Measurements from ENCODE around the gene SYNPR.

Gene SYNPR

GRCh38 chr3:63474828-63475518 lies 196.9 kb downstream of the SYNPR start:
- H3K27me3 Mint-ChIP-seq = no peaks in the 10 kb centered on the region
- H3K4me3 Mint-ChIP-seq = no peak overlapping the region
- peaks cover 0 to 8% of the 10 kb centered on the region in 2 donors for H3K9me3 Mint-ChIP-seq
- ATAC-seq (replicated peaks) = no peak
- no peak overlapping the region for H3K27ac Mint-ChIP-seq
- DNase-seq = no peak
- no peaks in the 10 kb centered on the region for H3K36me3 Mint-ChIP-seq (ENCODE audit: insufficient read depth)
- no peaks in the 10 kb centered on the region for H3K4me1 Mint-ChIP-seq (ENCODE audit: low read depth in 2 of 2)

GRCh38 chr3:63477494-63478129 lies 199.5 kb downstream of the SYNPR start:
- Mint-ChIP-seq H3K36me3 (ENCODE audit: insufficient read depth) (no peaks in the 10 kb centered on the region), H3K27me3 (no peaks in the 10 kb centered on the region), H3K9me3 (peaks cover 0 to 15% of the 10 kb centered on the region in 2 donors), H3K4me1 (ENCODE audit: low read depth in 2 of 2) (no peaks in the 10 kb centered on the region), H3K27ac (no peak overlapping the region), H3K4me3 (no peak overlapping the region)
- DNase-seq = no peak
- no peak for ATAC-seq (replicated peaks)

- no peak for ATAC-seq (replicated peaks)
- Mint-ChIP-seq H3K27ac (no peak overlapping the region), H3K27me3 (no peaks in the 10 kb centered on the region), H3K36me3 (ENCODE audit: insufficient read depth) (no peaks in the 10 kb centered on the region), H3K4me1 (ENCODE audit: low read depth in 2 of 2) (no peaks in the 10 kb centered on the region), H3K4me3 (no peak overlapping the region), H3K9me3 (peaks cover 0 to 7% of the 10 kb centered on the region in 2 donors)
- DNase-seq = no peak
Measured at GRCh38 chr3:63478990-63479660, 201.0 kb downstream of the SYNPR start.

GRCh38 chr3:63479661-63480035 lies 201.5 kb downstream of the SYNPR start:
- DNase-seq (no peak), ATAC-seq (replicated peaks) (no peak)
- H3K27ac Mint-ChIP-seq = no peak overlapping the region
- H3K27me3 Mint-ChIP-seq = no peaks in the 10 kb centered on the region
- H3K4me3 Mint-ChIP-seq = no peak overlapping the region
- H3K4me1 Mint-ChIP-seq (ENCODE audit: low read depth in 2 of 2) = no peaks in the 10 kb centered on the region
- no peaks in the 10 kb centered on the region for H3K36me3 Mint-ChIP-seq (ENCODE audit: insufficient read depth)
- H3K9me3 Mint-ChIP-seq = peaks cover 0 to 7% of the 10 kb centered on the region in 2 donors

GRCh38 chr3:63481627-63482026 lies 203.5 kb downstream of the SYNPR start:
- H3K4me1 Mint-ChIP-seq (ENCODE audit: low read depth in 2 of 2) = no peaks in the 10 kb centered on the region
- DNase-seq = no peak
- H3K27me3 Mint-ChIP-seq = no peaks in the 10 kb centered on the region
- no peak for ATAC-seq (replicated peaks)
- no peak overlapping the region for H3K4me3 Mint-ChIP-seq
- H3K27ac Mint-ChIP-seq = no peak overlapping the region
- H3K9me3 Mint-ChIP-seq = peaks cover 0 to 7% of the 10 kb centered on the region in 2 donors
- no peaks in the 10 kb centered on the region for H3K36me3 Mint-ChIP-seq (ENCODE audit: insufficient read depth)

GRCh38 chr3:63482341-63482740 lies 204.2 kb downstream of the SYNPR start:
- no peak overlapping the region for H3K4me3 Mint-ChIP-seq
- H3K9me3 Mint-ChIP-seq = peaks cover 0 to 7% of the 10 kb centered on the region in 2 donors
- H3K27ac Mint-ChIP-seq = no peak overlapping the region
- DNase-seq (no peak), ATAC-seq (replicated peaks) (no peak)
- no peaks in the 10 kb centered on the region for H3K36me3 Mint-ChIP-seq (ENCODE audit: insufficient read depth)
- H3K4me1 Mint-ChIP-seq (ENCODE audit: low read depth in 2 of 2) = no peaks in the 10 kb centered on the region
- no peaks in the 10 kb centered on the region for H3K27me3 Mint-ChIP-seq

- Mint-ChIP-seq H3K27me3 (no peaks in the 10 kb centered on the region), H3K4me3 (no peak overlapping the region), H3K27ac (no peak overlapping the region), H3K9me3 (peaks cover 7 to 24% of the 10 kb centered on the region in 2 donors), H3K4me1 (ENCODE audit: low read depth in 2 of 2) (no peaks in the 10 kb centered on the region), H3K36me3 (ENCODE audit: insufficient read depth) (no peaks in the 10 kb centered on the region)
- DNase-seq (no peak), ATAC-seq (replicated peaks) (no peak)
Measured at GRCh38 chr3:63492464-63492863, 214.4 kb downstream of the SYNPR start.

- Mint-ChIP-seq H3K9me3 (peaks cover 7 to 27% of the 10 kb centered on the region in 2 donors), H3K36me3 (ENCODE audit: insufficient read depth) (no peaks in the 10 kb centered on the region), H3K27ac (no peak overlapping the region), H3K4me3 (no peak overlapping the region), H3K4me1 (ENCODE audit: low read depth in 2 of 2) (no peaks in the 10 kb centered on the region), H3K27me3 (no peaks in the 10 kb centered on the region)
- no peak for ATAC-seq (replicated peaks)
- no peak for DNase-seq
Measured at GRCh38 chr3:63493101-63493500, 215.0 kb downstream of the SYNPR start.

- Mint-ChIP-seq H3K4me1 (ENCODE audit: low read depth in 2 of 2) (no peaks in the 10 kb centered on the region), H3K9me3 (peaks cover 12 to 25% of the 10 kb centered on the region in 2 donors), H3K4me3 (no peak overlapping the region), H3K27ac (no peak overlapping the region), H3K27me3 (no peaks in the 10 kb centered on the region), H3K36me3 (ENCODE audit: insufficient read depth) (no peaks in the 10 kb centered on the region)
- no peak for DNase-seq
- ATAC-seq (replicated peaks) = no peak
Measured at GRCh38 chr3:63494646-63495045, 216.5 kb downstream of the SYNPR start.

GRCh38 chr3:63497641-63498040 lies 219.5 kb downstream of the SYNPR start:
- H3K9me3 Mint-ChIP-seq = peaks cover 5 to 9% of the 10 kb centered on the region in 2 donors
- ATAC-seq (replicated peaks) = no peak
- H3K27me3 Mint-ChIP-seq = no peaks in the 10 kb centered on the region
- H3K4me3 Mint-ChIP-seq = no peak overlapping the region
- no peaks in the 10 kb centered on the region for H3K4me1 Mint-ChIP-seq (ENCODE audit: low read depth in 2 of 2)
- H3K27ac Mint-ChIP-seq = no peak overlapping the region
- DNase-seq = no peak
- H3K36me3 Mint-ChIP-seq (ENCODE audit: insufficient read depth) = no peaks in the 10 kb centered on the region

GRCh38 chr3:63500196-63500595 lies 222.1 kb downstream of the SYNPR start:
- H3K27ac Mint-ChIP-seq = no peak overlapping the region
- no peak for DNase-seq
- H3K27me3 Mint-ChIP-seq = no peaks in the 10 kb centered on the region
- H3K4me1 Mint-ChIP-seq (ENCODE audit: low read depth in 2 of 2) = no peaks in the 10 kb centered on the region
- no peaks in the 10 kb centered on the region for H3K36me3 Mint-ChIP-seq (ENCODE audit: insufficient read depth)
- H3K4me3 Mint-ChIP-seq = no peak overlapping the region
- peaks cover 5 to 9% of the 10 kb centered on the region in 2 donors for H3K9me3 Mint-ChIP-seq
- ATAC-seq (replicated peaks) = no peak

GRCh38 chr3:63508305-63508704 lies 230.2 kb downstream of the SYNPR start:
- Mint-ChIP-seq H3K27ac (no peak overlapping the region), H3K9me3 (peaks cover 0 to 5% of the 10 kb centered on the region in 2 donors), H3K4me1 (ENCODE audit: low read depth in 2 of 2) (no peaks in the 10 kb centered on the region), H3K36me3 (ENCODE audit: insufficient read depth) (no peaks in the 10 kb centered on the region), H3K4me3 (no peak overlapping the region), H3K27me3 (no peaks in the 10 kb centered on the region)
- DNase-seq (no peak), ATAC-seq (replicated peaks) (no peak)

- DNase-seq (no peak), ATAC-seq (replicated peaks) (no peak)
- no peaks in the 10 kb centered on the region for H3K4me1 Mint-ChIP-seq (ENCODE audit: low read depth in 2 of 2)
- H3K4me3 Mint-ChIP-seq = no peak overlapping the region
- H3K27me3 Mint-ChIP-seq = no peaks in the 10 kb centered on the region
- no peak overlapping the region for H3K27ac Mint-ChIP-seq
- H3K9me3 Mint-ChIP-seq = peaks cover 0 to 5% of the 10 kb centered on the region in 2 donors
- no peaks in the 10 kb centered on the region for H3K36me3 Mint-ChIP-seq (ENCODE audit: insufficient read depth)
Measured at GRCh38 chr3:63508771-63509170, 230.7 kb downstream of the SYNPR start.

GRCh38 chr3:63513791-63514190 lies 235.7 kb downstream of the SYNPR start:
- H3K27ac Mint-ChIP-seq = no peak overlapping the region
- DNase-seq (no peak), ATAC-seq (replicated peaks) (no peak)
- peaks cover 0 to 3% of the 10 kb centered on the region in 2 donors for H3K9me3 Mint-ChIP-seq
- H3K4me3 Mint-ChIP-seq = no peak overlapping the region
- H3K36me3 Mint-ChIP-seq (ENCODE audit: insufficient read depth) = no peaks in the 10 kb centered on the region
- no peaks in the 10 kb centered on the region for H3K4me1 Mint-ChIP-seq (ENCODE audit: low read depth in 2 of 2)
- H3K27me3 Mint-ChIP-seq = no peaks in the 10 kb centered on the region

Data from effector memory CD8-positive, alpha-beta T cell (primary cell).